CD8-positive, alpha-beta T cell (primary cell): ENCODE data around the gene TMEM245. TPM values are rescaled to one million over a fixed set of nuclear protein-coding genes. Genes with fewer than 3 reads are reported as not detected.
A peak's percentile ranks its signal among the peaks of the same experiment; 100 is the strongest.

Source experiments
- microRNA-seq: library from miRNA; unstranded; fragments of <30 nt; microRNA quantifications from one replicate; pipeline ENCODE4 v1.2.0, GENCODE V29; 2022; ENCODE audit warnings: borderline microRNAs expressed
- total RNA-seq, 46 experiments: library from RNA in 2 of 46; stranded (reverse) in 2 of 46; gene quantifications; one replicate each; pipeline ENCODE4 v1.2.3 and lab custom pipeline; 2021 to 2026

TMEM245 gene
- total RNA-seq, 2 experiments from 2014 or later = 22.8 to 24.7 TPM

Small RNAs within 50 kb of the gene (microRNA-seq; reads per million reads assigned to microRNA genes)
- gene MIR32 = 268 reads per million, percentile 77 among the genes with 10 or more reads in this experiment

Other genes starting within 250 kb of the TMEM245 start
- 10 to 100 TPM; 22.4 to 26.8 TPM for gene ELP1, start 185.8 kb downstream of the TMEM245 start, total RNA-seq
- 10 to 100 TPM in 1 of 2 experiments, 1 to 10 TPM in 1; 6.9 to 10.6 TPM for gene ABITRAM, start 185.5 kb downstream of the TMEM245 start, total RNA-seq
- gene CTNNAL1, start 106.4 kb downstream of the TMEM245 start, total RNA-seq = 1 to 10 TPM; 4.5 to 4.8 TPM
- not detected for gene FRRS1L, start 47.3 kb upstream of the TMEM245 start, total RNA-seq
- gene EPB41L4B, start 201.1 kb upstream of the TMEM245 start, total RNA-seq = not detected